Bronchial epithelial cell (primary cell): ENCODE results near the gene DIAPH3. TPM values are rescaled to one million over a fixed set of nuclear protein-coding genes. Genes with fewer than 3 reads are reported as not detected.

Source experiments
- DNase-seq: peaks from one replicate; pipeline ENCODE4 v3.0.0-alpha.2; 2010; ENCODE audit warnings: low read depth
- FAIRE-seq: peaks from 2 replicates; lab custom pipeline; 2011; peaks lifted over from hg19 to GRCh38; lab: Jason Lieb, UNC
- H3K27me3 ChIP-seq: 2 replicates; pipeline ENCODE4 v1.5.1; 2011; ENCODE audit warnings: low read length; ENCODE audit not compliant: control insufficient read depth, insufficient read depth
- H3K36me3 ChIP-seq: 2 replicates; pipeline ENCODE4 v1.5.1; 2011; ENCODE audit warnings: low read length; ENCODE audit not compliant: control insufficient read depth, insufficient read depth
- H3K4me3 ChIP-seq: 2 replicates; pipeline ENCODE4 v1.5.1; 2011; ENCODE audit warnings: mild to moderate bottlenecking, low read depth, low read length, control low read depth
- total RNA-seq: library from RNA; depleted of rRNA; stranded (reverse); fragments of >200 nt; gene quantifications from 2 replicates; pipeline ENCODE4 v1.2.1, GENCODE V29; 2014
- TF ChIP-seq, protein P1 (sequence below): IDR thresholded peaks from 2 replicates; pipeline ENCODE4 v1.5.1; 2011; ENCODE audit warnings: mild to moderate bottlenecking, moderate library complexity, low read length, control low read depth, inconsistent platforms; ENCODE audit not compliant: insufficient read depth, severe bottlenecking

Gene DIAPH3
- total RNA-seq, 1 donor from 2014 or later: 0.26 TPM

DNA sequence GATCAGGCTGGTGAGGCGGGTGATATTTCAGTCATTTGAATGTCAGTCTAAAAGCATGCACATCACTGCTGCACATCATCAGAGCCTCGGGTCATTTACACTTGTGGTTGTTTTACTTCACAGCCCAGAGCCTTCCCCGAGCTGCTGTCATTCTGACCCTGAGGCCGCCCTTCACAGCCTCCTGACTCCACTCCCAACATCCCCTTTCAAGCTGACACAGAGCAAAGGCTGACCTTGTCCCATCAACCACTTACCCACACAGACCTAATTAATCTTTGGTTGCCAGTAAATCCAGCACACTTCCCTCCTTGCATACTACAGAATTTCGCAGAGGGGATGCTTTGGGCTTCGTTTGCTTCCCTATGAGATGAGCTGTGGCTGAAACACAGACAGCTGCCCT is 528.1 kb downstream of the DIAPH3 start:
- DNase-seq (no peak), FAIRE-seq (no peak)
- TF ChIP-seq, protein P1, sequence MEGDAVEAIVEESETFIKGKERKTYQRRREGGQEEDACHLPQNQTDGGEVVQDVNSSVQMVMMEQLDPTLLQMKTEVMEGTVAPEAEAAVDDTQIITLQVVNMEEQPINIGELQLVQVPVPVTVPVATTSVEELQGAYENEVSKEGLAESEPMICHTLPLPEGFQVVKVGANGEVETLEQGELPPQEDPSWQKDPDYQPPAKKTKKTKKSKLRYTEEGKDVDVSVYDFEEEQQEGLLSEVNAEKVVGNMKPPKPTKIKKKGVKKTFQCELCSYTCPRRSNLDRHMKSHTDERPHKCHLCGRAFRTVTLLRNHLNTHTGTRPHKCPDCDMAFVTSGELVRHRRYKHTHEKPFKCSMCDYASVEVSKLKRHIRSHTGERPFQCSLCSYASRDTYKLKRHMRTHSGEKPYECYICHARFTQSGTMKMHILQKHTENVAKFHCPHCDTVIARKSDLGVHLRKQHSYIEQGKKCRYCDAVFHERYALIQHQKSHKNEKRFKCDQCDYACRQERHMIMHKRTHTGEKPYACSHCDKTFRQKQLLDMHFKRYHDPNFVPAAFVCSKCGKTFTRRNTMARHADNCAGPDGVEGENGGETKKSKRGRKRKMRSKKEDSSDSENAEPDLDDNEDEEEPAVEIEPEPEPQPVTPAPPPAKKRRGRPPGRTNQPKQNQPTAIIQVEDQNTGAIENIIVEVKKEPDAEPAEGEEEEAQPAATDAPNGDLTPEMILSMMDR: no peak
- Histone ChIP-seq H3K4me3 (no peak overlapping the region), H3K36me3 (no peaks in the 10 kb centered on the region), H3K27me3 (no peaks in the 10 kb centered on the region)

DNA sequence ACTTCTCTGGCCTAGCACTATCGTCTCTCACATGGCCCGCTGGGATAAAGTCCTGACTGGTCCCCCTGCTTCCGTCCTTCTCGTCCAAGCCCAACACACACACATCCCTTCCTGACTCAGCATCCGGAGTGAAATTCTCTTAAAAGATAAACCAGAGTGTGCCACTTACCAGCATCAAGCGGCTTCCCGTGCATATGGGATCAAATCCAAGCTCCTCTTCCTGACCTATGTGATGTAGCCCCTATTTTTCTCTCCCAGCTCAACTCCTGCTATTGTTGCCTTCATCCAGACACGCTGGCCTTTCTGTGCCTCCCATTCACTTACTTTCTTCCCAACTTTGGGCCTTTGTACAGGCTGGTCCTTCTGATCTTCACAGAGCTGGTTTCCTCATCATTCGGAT is 530.4 kb downstream of the DIAPH3 start:
- no peak overlapping the region for H3K4me3 ChIP-seq
- H3K27me3 ChIP-seq: no peaks in the 10 kb centered on the region
- H3K36me3 ChIP-seq: no peaks in the 10 kb centered on the region
- DNase-seq (no peak), FAIRE-seq (no peak)
- TF ChIP-seq, protein P1: no peak

DNA sequence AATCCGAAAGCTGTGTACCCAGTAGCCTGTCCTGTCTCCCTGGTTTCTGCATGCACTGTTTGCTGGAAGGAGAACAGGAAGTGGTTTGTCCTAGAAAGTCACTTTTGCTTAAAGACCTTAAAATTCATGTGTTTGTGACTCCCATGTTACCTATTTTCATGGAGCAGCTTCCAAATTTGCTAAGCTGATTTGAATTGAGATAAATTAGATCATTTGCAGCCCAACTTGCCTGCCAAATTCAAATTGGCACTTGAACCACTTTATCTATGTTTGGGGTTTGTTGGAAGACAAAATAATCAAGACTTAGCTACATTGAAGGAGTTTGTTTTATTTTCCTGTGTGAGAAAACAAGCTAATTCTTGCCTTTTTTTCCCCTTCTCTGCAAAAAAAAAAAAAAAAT is 532.5 kb downstream of the DIAPH3 start:
- Histone ChIP-seq H3K36me3 (no peaks in the 10 kb centered on the region), H3K27me3 (no peaks in the 10 kb centered on the region), H3K4me3 (no peak overlapping the region)
- no peak for FAIRE-seq
- TF ChIP-seq, protein P1: no peak
- DNase-seq: no peak

DNA sequence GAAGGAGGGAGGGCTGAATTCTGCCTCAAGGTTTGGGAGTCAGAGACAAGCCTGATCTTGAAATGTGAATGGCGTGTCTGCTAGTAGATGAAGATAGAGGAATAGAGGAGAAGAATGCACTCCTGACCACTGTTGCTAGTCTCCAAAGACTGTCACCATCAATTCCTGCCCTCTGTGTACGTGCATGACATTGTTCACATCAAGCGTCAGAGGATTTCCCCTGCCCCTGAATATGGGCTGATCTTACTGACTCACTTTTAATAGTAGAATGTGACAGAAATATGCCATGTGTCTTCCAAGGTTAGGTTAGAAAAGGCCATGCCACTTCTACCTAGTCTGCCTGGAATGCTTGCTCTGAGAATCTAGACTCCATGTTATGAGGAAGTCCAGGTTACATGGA is 538.6 kb downstream of the DIAPH3 start:
- Histone ChIP-seq H3K36me3 (no peaks in the 10 kb centered on the region), H3K4me3 (no peak overlapping the region), H3K27me3 (no peaks in the 10 kb centered on the region)
- peak; percentile 47 for FAIRE-seq
- TF ChIP-seq, protein P1: no peak
- no peak for DNase-seq

DNA sequence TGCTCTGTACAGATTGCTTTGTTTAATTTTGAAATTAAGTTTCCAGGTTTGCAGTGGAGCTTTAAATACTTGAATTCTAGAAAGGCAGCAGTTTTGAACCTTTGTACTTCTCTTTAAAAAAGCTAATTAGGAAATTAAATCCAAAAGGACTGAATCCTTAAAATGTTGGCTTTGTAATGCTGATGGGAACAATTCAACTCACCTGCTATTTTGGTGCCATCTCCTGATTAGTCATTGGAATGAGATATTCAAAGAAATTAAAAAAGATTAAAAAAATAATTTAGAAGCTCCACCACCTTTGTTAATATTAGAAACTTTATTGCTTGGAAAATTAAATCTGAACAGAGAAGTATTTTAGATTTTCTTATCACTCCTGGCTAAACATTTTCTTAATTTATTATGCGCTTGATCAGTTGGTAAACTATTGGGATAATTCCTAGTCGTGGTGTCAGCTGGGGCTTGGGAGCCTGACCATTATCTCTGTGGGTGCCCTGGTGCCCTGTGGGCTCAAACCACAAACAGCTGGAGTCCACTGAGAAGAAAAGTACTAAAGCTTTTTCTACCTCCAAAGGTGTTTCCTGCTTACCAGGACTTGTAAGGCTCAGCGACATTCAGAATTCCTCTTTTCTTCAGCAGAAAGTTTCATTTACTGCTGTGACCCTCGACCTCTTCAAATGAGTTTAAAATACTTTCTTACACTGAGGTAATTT is 540.4 kb downstream of the DIAPH3 start:
- H3K27me3 ChIP-seq: no peaks in the 10 kb centered on the region
- no peak for DNase-seq
- TF ChIP-seq, protein P1: no peak
- no peak for FAIRE-seq
- H3K36me3 ChIP-seq: no peaks in the 10 kb centered on the region
- H3K4me3 ChIP-seq: no peak overlapping the region

DNA sequence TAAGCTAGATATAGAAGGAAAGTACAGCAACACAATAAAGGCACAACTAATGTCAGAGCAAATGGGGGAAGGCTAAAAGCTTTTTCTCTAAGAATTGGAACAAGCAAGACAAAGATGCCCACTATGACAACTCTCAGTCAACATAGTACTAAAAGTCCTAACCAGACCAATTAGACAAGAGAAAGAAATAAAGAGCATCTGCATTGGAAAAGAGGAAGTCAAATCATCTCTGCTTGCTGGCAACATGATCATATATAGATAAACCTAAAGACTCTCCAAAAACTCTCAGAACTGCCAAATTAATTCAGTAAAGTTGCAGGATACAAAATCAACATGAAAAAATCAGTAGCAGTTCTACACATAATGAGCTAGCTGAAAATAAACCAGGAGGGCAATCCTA is 542.0 kb downstream of the DIAPH3 start:
- FAIRE-seq: no peak
- Histone ChIP-seq H3K36me3 (no peaks in the 10 kb centered on the region), H3K27me3 (no peaks in the 10 kb centered on the region), H3K4me3 (no peak overlapping the region)
- TF ChIP-seq, protein P1: no peak
- DNase-seq: no peak
